GM12874 (cell line): ENCODE results near the gene PPFIA2.

ENCODE experiments used
- TF ChIP-seq, protein P1 (sequence below): IDR thresholded peaks from 2 replicates; pipeline ENCODE4 v1.5.1; 2011; ENCODE audit warnings: low read depth, mild to moderate bottlenecking, control low read depth, low read length, moderate library complexity; ENCODE audit not compliant: insufficient read depth

PPFIA2 gene

GRCh38 chr12:81327425-81327824 lies 431.7 kb downstream of the PPFIA2 start:
- TF ChIP-seq, protein P1, sequence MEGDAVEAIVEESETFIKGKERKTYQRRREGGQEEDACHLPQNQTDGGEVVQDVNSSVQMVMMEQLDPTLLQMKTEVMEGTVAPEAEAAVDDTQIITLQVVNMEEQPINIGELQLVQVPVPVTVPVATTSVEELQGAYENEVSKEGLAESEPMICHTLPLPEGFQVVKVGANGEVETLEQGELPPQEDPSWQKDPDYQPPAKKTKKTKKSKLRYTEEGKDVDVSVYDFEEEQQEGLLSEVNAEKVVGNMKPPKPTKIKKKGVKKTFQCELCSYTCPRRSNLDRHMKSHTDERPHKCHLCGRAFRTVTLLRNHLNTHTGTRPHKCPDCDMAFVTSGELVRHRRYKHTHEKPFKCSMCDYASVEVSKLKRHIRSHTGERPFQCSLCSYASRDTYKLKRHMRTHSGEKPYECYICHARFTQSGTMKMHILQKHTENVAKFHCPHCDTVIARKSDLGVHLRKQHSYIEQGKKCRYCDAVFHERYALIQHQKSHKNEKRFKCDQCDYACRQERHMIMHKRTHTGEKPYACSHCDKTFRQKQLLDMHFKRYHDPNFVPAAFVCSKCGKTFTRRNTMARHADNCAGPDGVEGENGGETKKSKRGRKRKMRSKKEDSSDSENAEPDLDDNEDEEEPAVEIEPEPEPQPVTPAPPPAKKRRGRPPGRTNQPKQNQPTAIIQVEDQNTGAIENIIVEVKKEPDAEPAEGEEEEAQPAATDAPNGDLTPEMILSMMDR, result no peak

GRCh38 chr12:81325086-81325485 lies 434.1 kb downstream of the PPFIA2 start:
- TF ChIP-seq, protein P1, result no peak

DNA sequence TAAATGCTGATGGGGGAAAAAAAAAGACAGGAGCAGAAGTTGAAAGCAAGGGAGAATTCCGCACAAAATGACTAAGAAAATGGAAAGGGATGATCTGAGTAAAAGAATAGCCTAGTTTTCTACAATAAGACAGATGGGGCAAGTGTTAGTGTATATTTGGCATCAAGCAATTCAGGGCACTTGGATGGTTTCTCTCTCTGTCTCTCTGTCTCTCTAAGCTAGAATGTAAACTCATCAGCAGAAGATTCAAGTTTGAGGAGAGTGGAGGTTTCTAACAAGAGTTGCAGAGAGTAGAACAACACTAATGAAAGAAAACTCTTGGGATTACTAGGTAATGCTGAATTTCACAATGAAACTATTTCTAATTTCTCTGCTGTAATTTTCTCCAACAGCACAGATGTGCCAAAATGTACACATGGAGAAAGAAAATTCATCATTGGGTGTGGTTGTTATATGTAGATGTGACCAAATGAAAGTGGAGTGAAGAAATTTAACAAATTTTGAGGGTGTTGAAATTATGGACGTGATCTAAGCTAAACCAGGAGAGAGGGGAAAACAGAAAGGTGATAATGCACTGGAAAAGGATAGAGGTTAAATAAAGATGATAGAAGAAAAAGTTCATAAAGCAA lies 444.1 kb downstream of the PPFIA2 start:
- TF ChIP-seq, protein P1, result no peak

DNA sequence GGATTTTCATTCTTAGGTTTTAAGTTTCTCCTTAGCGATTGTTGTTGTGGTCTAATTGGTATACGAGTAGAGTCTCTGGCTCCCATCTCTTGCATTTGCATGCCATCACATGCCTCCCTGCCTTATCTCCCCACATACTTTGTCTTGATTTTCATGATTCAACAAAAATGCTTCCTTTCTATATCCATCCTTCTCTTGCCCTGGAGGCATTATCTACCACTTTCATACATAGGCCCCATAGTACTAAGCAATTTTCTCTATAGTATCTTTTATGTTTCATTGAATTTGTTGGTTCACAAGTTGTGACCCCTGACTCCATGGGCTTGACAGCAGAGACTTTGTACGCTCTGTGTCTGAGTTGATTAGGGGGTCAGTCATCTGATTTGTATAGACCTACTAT lies 455.2 kb downstream of the PPFIA2 start:
- TF ChIP-seq, protein P1, result no peak

GRCh38 chr12:81300454-81300853 lies 458.7 kb downstream of the PPFIA2 start:
- TF ChIP-seq, protein P1, result no peak

GRCh38 chr12:81297601-81298000 lies 461.5 kb downstream of the PPFIA2 start:
- TF ChIP-seq, protein P1, result no peak

- TF ChIP-seq, protein P1, result no peak
Observed at GRCh38 chr12:81296556-81297305, 462.4 kb downstream of the PPFIA2 start.
